Pericardium fibroblast (primary cell): ENCODE results near the gene GANC. TPM values are rescaled to one million over a fixed set of nuclear protein-coding genes. Genes with fewer than 3 reads are reported as not detected.

Experiments used
- total RNA-seq: library from RNA; depleted of rRNA; stranded (reverse); fragments of >200 nt; gene quantifications from 2 replicates; pipeline ENCODE4 v1.2.3, GENCODE V29; 2015

The GANC gene
- 4.5 and 7.4 TPM in 2 replicates for total RNA-seq

GRCh38 chr15:42272939-42273899 lies at the start of gene GANC, which contains the start of gene TMEM87A:
Gene GANC (plus strand): TSS chr15:42273201. CDS start chr15:42274482, 1,281 bp downstream.
Gene TMEM87A (minus strand): TSS chr15:42273433. CDS start chr15:42273398, 35 bp downstream.

DNA sequence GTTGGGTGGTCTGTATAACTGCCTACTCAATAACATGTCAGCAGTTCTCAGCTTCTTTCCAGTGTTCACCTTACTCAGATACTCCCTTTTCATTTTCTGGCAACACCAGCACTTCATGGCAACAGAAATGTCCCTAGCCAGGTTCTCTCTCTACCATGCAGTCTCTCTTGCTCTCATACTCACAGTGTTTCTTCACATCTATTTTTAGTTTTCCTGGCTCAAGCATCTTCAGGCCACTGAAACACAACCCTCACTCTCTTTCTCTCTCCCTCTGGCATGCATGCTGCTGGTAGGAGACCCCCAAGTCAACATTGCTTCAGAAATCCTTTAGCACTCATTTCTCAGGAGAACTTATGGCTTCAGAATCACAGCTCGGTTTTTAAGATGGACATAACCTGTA lies 86.2 kb downstream of the GANC start, which contains the start of gene CAPN3:
CAPN3 (plus strand) TSS at position 253 of the 400 bp plus-strand sequence. CDS start 305 bp downstream, outside the sequence.

Other genes starting within 250 kb of the GANC start
- not detected in 2 replicates for gene PLA2G4D, start 178.6 kb upstream of the GANC start, total RNA-seq
- gene PLA2G4F, start 116.6 kb upstream of the GANC start, total RNA-seq = not detected in 2 replicates
- gene VPS39, start 64.9 kb upstream of the GANC start, total RNA-seq = 33.7 and 33.8 TPM in 2 replicates
- 27.7 and 32.2 TPM in 2 replicates for gene TMEM87A, start 232 bp downstream of the GANC start, total RNA-seq
- gene CAPN3, start 86.3 kb downstream of the GANC start, total RNA-seq = 2.5 and 5.6 TPM in 2 replicates
- 38.2 and 56.9 TPM in 2 replicates for gene ZNF106, start 217.9 kb downstream of the GANC start, total RNA-seq
- gene SNAP23, start 222.4 kb downstream of the GANC start, total RNA-seq = 36.8 and 91.8 TPM in 2 replicates